ENCODE results near the gene CTNNA3.
"Not testable (repeated sequence)": the region's sequence is repeated elsewhere in the genome, so short reads cannot be mapped to it uniquely, and the experiment has no call there.

Gene CTNNA3

GRCh38 chr10:67471022-67471421 is 225.0 kb downstream of the CTNNA3 start:
- DNase-seq (ENCODE audit: low read depth): no peak
- TF ChIP-seq, protein P1, sequence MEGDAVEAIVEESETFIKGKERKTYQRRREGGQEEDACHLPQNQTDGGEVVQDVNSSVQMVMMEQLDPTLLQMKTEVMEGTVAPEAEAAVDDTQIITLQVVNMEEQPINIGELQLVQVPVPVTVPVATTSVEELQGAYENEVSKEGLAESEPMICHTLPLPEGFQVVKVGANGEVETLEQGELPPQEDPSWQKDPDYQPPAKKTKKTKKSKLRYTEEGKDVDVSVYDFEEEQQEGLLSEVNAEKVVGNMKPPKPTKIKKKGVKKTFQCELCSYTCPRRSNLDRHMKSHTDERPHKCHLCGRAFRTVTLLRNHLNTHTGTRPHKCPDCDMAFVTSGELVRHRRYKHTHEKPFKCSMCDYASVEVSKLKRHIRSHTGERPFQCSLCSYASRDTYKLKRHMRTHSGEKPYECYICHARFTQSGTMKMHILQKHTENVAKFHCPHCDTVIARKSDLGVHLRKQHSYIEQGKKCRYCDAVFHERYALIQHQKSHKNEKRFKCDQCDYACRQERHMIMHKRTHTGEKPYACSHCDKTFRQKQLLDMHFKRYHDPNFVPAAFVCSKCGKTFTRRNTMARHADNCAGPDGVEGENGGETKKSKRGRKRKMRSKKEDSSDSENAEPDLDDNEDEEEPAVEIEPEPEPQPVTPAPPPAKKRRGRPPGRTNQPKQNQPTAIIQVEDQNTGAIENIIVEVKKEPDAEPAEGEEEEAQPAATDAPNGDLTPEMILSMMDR (IDR thresholded peaks at IDR 0.05; ENCODE audit: control insufficient read depth, extremely low read depth, insufficient read depth): no peak
- no peak overlapping the region for H3K4me3 ChIP-seq (ENCODE audit: low read depth, low read length)

DNA sequence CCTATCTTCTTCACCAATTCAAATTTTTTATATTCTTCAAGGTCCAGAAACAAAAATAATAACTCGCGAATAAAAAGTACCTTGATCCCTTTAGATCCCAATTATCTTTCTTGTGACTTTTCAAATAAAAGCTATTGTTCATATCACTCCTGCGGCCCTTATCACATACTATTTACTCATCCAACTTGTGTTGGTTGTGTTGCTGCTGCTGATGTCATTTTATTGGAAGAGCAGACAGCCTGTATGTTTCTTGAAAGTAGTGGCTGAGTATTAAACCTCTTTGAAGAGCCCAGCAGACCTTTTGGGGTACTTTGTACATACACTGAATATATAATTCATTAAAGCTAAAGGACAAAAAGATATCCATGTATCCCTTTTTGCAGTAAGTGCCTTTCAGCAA is 231.7 kb downstream of the CTNNA3 start:
- no peak overlapping the region for H3K4me3 ChIP-seq (ENCODE audit: low read depth, low read length)
- DNase-seq (ENCODE audit: low read depth): no peak
- TF ChIP-seq, protein P1 (IDR thresholded peaks at IDR 0.05; ENCODE audit: control insufficient read depth, extremely low read depth, insufficient read depth): no peak

- H3K4me3 ChIP-seq (ENCODE audit: low read depth, low read length): no peak overlapping the region
- TF ChIP-seq, protein P1 (IDR thresholded peaks at IDR 0.05; ENCODE audit: control insufficient read depth, extremely low read depth, insufficient read depth): no peak
- no peak for DNase-seq (ENCODE audit: low read depth)
These were observed 243.1 kb downstream of the CTNNA3 start for GRCh38 chr10:67452892-67453291.

DNA sequence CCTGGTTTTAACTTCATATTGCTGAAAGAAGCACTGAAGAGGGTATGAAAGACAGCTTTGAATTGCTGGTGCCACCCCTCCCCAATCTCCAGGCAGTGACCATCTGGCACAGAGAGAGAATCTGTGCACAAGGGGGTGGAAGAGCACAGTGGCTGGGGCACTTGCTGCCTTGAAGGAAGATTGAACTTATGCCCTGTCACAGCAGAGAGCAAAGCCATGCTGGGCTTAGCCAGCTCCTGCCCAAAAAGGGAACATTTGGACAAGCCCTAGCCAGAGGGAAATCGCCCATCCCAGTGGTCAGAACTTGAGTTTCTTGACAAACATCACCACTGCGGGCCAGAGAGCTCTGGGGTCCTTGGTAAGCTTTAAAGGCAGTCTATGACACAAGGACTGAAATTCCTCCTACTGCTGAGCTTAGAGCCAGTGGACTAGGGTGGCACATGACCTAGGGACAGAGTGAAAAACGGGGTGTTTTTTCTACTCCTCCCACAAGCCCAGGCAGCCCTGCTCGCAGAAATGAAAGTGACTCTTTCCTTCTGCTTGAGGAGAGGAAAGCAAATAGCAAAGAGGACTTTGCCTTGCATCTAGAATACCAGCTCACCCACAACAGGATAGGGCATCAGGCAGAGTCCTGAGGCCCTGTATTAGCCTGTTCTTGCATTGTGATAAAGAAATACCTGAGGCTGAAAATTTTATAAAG is 257.2 kb downstream of the CTNNA3 start:
- no peak for DNase-seq (ENCODE audit: low read depth)
- TF ChIP-seq, protein P1 (IDR thresholded peaks at IDR 0.05; ENCODE audit: control insufficient read depth, extremely low read depth, insufficient read depth): no peak
- H3K4me3 ChIP-seq (ENCODE audit: low read depth, low read length): no peak overlapping the region

DNA sequence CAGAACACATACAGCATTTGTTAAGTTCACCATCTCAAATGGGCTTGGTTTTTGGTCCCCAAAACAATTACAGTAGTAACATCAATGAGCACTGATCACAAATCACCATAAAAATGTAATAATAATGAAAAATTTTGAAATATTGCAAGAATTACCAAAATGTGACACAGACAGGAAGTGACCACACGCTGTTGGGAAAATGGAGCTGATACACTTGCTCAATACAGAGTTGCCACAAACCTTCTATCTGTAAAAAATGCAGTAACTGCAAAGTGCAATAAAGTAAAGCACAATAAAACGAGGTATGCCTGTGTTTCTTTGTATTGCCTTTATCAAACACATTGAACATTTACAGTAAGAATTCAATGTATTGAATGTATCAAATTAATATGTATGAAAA is 262.7 kb downstream of the CTNNA3 start:
- DNase-seq (ENCODE audit: low read depth): no peak
- H3K4me3 ChIP-seq (ENCODE audit: low read depth, low read length): no peak overlapping the region
- TF ChIP-seq, protein P1 (IDR thresholded peaks at IDR 0.05; ENCODE audit: control insufficient read depth, extremely low read depth, insufficient read depth): no peak

DNA sequence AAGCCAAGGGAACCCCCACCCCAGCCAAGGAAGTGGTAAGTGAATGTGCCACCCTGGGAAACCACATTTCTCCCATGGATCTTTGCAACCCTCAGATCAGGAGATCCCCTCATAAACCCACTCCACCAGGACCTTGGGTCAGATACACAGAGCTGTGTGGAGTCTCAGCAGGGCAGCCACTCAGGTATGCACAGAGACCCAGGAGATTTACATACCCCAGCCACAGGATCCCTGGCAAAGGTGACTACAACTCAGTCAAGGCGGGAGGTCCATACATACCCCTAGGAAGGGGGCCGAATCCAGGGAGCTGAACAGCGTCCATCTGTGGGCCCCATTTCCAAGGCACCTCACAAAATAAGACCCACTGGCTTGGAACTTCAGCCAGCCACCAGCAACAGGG is 293.4 kb downstream of the CTNNA3 start:
- no peak for DNase-seq (ENCODE audit: low read depth)
- TF ChIP-seq, protein P1 (IDR thresholded peaks at IDR 0.05; ENCODE audit: control insufficient read depth, extremely low read depth, insufficient read depth): no peak
- no peak overlapping the region for H3K4me3 ChIP-seq (ENCODE audit: low read depth, low read length)

DNA sequence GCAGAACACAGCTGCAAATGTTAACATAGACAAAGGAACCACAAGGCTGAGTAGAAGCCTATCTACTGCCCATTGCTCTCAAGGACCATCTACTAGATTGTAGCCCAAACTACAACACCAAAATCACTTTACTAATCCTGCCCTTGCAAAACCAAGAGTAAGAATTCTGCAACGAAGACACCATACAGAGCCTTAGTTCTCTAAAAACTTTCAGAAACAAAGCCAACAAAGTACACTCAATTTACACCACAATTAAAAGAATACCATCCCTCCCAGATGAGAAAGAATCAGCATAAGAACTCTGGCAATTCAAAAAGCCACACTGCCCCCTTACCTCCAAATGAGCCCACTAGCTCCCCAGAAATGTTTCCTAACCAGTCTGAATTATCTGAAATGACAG is 294.3 kb downstream of the CTNNA3 start:
- no peak overlapping the region for H3K4me3 ChIP-seq (ENCODE audit: low read depth, low read length)
- no peak for DNase-seq (ENCODE audit: low read depth)
- TF ChIP-seq, protein P1 (IDR thresholded peaks at IDR 0.05; ENCODE audit: control insufficient read depth, extremely low read depth, insufficient read depth): no peak

DNA sequence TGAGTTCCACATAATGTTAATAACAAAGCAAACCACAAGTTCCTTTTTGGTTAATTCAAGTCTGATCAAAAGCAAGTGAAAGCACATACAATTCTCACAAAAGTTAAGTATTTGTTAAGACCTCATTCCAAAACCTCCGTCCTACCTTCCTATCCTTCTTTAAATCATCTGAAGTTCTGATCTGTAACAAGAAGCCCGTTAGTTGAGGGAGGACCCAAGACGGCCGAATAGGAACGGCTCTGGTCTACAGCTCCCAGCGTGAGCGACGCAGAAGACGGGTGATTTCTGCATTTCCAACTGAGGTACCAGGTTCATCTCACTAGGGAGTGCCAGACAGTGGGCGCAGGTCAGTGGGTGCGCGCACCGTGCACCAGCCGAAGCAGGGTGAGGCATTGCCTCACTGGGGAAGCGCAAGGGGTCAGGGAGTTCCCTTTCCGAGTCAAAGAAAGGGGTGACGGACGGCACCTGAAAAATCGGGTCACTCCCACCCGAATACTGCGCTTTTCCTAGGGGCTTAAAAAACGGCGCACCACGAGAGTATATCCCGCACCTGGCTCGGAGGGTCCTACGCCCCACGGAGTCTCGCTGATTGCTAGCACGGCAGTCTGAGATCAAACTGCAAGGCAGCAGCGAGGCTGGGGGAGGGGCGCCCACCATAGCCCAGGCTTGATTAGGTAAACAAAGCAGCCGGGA is 309.0 kb downstream of the CTNNA3 start:
- not testable (repeated sequence) for H3K4me3 ChIP-seq (ENCODE audit: low read depth, low read length); DNase-seq (ENCODE audit: low read depth)

All from LNCaP clone FGC (cell line).